GM12878 (cell line): ENCODE data around the gene NOP9.
"Not testable (repeated sequence)": the region's sequence is repeated elsewhere in the genome, so short reads cannot be mapped to it uniquely, and the experiment has no call there.

Experiments used
- CTCF ChIP-seq, 3 experiments: IDR thresholded peaks in 2 of 3; conservative IDR thresholded peaks in 1 of 3; 2 replicates each; pipeline ENCODE4 v1.5.1; 2011; ENCODE audit warnings: low read depth in 3 of 3, low read length in 3 of 3, mild to moderate bottlenecking in 3 of 3, control low read depth in 2 of 3, moderate library complexity in 2 of 3, inconsistent platforms in 1 of 3, mixed read lengths in 1 of 3; ENCODE audit not compliant: control insufficient read depth in 2 of 3, insufficient read depth in 1 of 3; ENCODE audit errors: extremely low read depth in 1 of 3
- FOS ChIP-seq: IDR thresholded peaks from 3 replicates; pipeline ENCODE4 v1.6.1; 2011; ENCODE audit warnings: borderline replicate concordance; ENCODE audit not compliant: insufficient read length; ENCODE audit errors: extremely low read depth
- GABPA ChIP-seq: IDR thresholded peaks from 2 replicates; pipeline ENCODE4 v1.6.1; 2014; ENCODE audit warnings: antibody characterized with exemption, low read depth, mild to moderate bottlenecking, inconsistent platforms
- GATAD2B ChIP-seq: fragments of 450-650 bp; conservative IDR thresholded peaks from 2 replicates; pipeline ENCODE4 v1.6.1; 2017; ENCODE audit warnings: low read depth, mild to moderate bottlenecking, moderate library complexity
- HCFC1 ChIP-seq: fragments of 150-350 bp; IDR thresholded peaks from 2 replicates; pipeline ENCODE4 v1.6.1; 2014; ENCODE audit warnings: low read length
- MEF2A ChIP-seq: IDR thresholded peaks from 2 replicates; pipeline ENCODE4 v1.6.1; 2011; ENCODE audit warnings: low read depth, mild to moderate bottlenecking, low read length, moderate library complexity; ENCODE audit not compliant: insufficient read depth
- NRF1 ChIP-seq: conservative IDR thresholded peaks from 2 replicates; pipeline ENCODE4 v1.6.1; 2011; ENCODE audit warnings: mild to moderate bottlenecking, low read depth, low read length, improper control_type of control experiment
- PAX8 ChIP-seq: fragments of 450-650 bp; IDR thresholded peaks from 2 replicates; pipeline ENCODE4 v1.6.1; 2017; ENCODE audit warnings: mild to moderate bottlenecking, moderate library complexity
- POLR2A ChIP-seq: IDR thresholded peaks from 2 replicates; pipeline ENCODE4 v1.6.1; 2011; ENCODE audit warnings: low read depth, mild to moderate bottlenecking, low read length
- POLR2AphosphoS5 ChIP-seq: IDR thresholded peaks from 2 replicates; pipeline ENCODE4 v1.6.1; 2011; ENCODE audit warnings: mild to moderate bottlenecking, low read length, inconsistent platforms
- RAD21 ChIP-seq: IDR thresholded peaks from 2 replicates; pipeline ENCODE4 v1.6.1; 2011; ENCODE audit warnings: mild to moderate bottlenecking, low read depth, low read length, moderate library complexity; ENCODE audit not compliant: insufficient read depth
- SUZ12 ChIP-seq: fragments of 200-600 bp; sonication (generic); IDR thresholded peaks from one replicate; pipeline ENCODE4 v1.6.1; 2018; ENCODE audit warnings: antibody characterized with exemption, mild to moderate bottlenecking; ENCODE audit not compliant: unreplicated experiment
- YBX1 ChIP-seq: fragments of 450-650 bp; IDR thresholded peaks from 2 replicates; pipeline ENCODE4 v1.6.1; 2016; ENCODE audit warnings: antibody characterized with exemption
- TF ChIP-seq, protein P1 (sequence below): IDR thresholded peaks from 2 replicates; pipeline ENCODE4 v1.6.1; 2011; ENCODE audit warnings: low read depth, mild to moderate bottlenecking, low read length, moderate library complexity, borderline replicate concordance; ENCODE audit errors: extremely low read depth

DNA sequence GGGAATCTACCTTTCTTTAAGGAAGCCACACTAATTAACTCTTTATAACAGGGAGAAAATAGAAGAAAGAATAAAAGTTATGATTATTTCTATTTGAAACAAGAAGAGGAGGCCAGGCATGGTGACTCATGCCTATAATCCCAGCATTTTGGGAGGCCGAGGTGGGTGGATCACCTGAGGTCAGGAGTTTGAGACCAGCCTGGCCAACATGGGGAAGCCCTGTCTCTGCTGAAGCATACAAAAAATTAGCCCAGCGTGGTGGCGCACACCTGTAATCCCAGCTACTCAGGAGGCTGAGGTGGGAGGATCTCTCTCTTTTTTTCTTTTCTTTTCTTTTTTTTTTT lies 54.8 kb downstream of the NOP9 start:
- TF ChIP-seq POLR2A; CTCF (IDR thresholded peaks at IDR 0.05 in 2 of 3, conservative IDR thresholded peaks at IDR 0.05 in 1 of 3; ENCODE audit: control insufficient read depth in 2 of 3, extremely low read depth in 1 of 3, insufficient read depth in 1 of 3, low read depth in 3 of 3, low read length in 3 of 3); RAD21; HCFC1; YBX1; PAX8; SUZ12; POLR2AphosphoS5; FOS; GATAD2B; MEF2A; NRF1; GABPA: not testable (repeated sequence)
- TF ChIP-seq, protein P1, sequence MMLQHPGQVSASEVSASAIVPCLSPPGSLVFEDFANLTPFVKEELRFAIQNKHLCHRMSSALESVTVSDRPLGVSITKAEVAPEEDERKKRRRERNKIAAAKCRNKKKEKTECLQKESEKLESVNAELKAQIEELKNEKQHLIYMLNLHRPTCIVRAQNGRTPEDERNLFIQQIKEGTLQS = not testable (repeated sequence)
